Measurements from ENCODE around the gene NDE1.
"Not testable (repeated sequence)": the region's sequence is repeated elsewhere in the genome, so short reads cannot be mapped to it uniquely, and the experiment has no call there.

NDE1 gene

DNA sequence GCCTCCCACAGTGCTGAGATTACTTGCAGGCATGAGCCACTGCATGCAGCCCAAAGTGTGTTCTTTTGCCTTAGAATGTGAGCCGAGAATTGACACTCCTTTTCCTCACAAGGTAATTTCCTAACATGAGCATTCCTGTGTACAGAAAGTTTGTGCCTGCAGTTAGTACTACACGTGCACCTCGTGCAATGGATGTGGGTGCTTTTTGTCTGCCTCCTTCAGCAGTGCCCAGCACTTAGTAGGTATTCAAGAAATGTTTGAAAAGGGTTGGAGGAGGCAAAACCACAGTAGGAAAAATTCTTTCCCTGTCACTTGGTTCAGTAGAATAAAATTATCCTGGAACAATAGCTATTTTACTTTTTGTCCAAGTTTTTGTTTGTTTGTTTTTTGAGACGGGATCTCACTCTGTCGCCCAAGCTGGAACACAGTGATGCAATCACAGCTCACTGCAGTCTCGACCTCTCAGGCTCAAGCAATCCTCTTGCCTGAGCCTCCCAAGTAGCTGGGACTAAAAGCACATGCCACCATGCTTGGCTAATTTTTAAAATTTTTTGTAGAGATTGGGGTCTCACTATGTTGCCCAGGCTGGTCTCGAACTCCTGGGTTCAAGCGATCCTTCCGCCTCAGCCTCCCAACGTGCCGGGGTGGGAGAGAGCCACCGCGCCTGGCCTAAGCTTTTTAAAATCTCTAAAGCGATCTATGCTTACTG is 2.4 kb downstream of the NDE1 start:
- DNase-seq (ENCODE audit: low spot score) = no peak

- no peak for DNase-seq (ENCODE audit: low spot score)
Observed at GRCh38 chr16:15653227-15653626, 3.2 kb downstream of the NDE1 start.

DNA sequence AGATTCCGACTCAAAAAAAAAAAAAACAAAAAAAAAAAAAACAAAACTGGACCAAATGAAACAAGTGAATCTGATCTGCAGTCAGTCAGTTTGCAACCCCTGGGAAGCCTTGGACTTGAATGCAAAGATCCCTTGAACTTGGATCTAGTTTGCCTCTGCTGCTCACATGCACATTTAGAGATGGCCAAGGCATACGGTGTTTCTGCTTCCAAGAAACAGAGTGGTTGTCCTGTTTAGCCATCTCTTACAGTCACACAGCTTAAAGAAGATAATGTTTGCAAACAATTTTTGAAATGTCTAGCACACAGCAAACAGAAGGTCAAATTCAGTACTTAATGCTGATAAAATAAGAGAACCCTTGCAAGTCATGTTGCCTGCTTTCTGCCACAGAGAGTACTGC is 4.5 kb downstream of the NDE1 start:
- no peak for DNase-seq (ENCODE audit: low spot score)

DNA sequence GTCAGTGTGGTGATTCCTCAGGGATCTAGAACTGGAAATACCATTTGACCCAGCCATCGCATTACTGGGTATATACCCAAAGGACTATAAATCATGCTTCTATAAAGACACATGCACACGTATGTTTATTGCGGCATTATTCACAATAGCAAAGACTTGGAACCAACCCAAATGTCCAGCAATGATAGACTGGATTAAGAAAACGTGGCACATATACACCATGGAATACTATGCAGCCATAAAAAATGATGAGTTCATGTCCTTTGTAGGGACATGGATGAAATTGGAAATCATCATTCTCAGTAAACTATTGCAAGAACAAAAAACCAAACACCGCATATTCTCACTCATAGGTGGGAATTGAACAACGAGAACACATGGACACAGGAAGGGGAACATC is 5.5 kb downstream of the NDE1 start:
- DNase-seq (ENCODE audit: low spot score) = not testable (repeated sequence)

GRCh38 chr16:15658149-15658548 is 8.1 kb downstream of the NDE1 start:
- no peak for DNase-seq (ENCODE audit: low spot score)

- no peak for DNase-seq (ENCODE audit: low spot score)
Observed at GRCh38 chr16:15658556-15658955, 8.5 kb downstream of the NDE1 start.

DNA sequence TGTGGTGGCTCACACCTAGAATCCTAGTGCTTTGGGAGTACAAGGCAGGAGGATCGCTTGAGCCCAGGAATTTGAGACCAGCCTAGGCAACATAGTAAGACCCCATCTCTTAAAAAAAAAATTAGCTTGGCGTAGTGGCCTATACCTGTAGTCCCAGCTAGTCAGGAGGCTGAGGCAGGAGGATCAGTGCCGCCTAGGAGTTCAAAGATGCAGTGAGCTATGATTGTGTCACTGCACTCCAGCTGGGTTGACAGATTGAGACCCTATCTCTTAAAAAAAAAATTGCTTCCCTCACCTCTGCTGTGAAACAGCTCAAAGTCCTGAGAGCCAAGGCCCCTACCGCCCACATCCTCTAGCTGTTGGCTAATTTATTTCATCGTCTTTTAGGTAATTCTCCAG is 10.2 kb downstream of the NDE1 start:
- DNase-seq (ENCODE audit: low spot score) = no peak

DNA sequence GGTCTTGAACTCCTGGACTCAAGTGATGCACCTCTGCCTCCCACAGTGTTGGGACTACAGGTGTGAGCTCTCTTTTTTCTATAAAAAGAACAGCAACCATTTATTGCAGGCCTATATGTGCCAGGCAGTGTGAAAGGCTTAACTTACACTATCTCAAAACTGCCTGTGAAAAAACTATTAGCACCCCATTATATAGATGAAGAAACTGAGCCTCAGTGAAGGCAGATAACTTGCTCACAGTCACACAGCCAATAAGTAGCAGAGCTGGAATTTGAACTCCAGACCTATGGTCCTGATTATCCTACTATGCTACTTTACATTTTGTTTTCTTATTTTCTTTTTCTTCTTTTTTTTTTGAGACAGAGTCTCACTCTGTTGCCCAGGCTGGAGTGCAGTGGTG is 15.1 kb downstream of the NDE1 start:
- no peak for DNase-seq (ENCODE audit: low spot score)

DNA sequence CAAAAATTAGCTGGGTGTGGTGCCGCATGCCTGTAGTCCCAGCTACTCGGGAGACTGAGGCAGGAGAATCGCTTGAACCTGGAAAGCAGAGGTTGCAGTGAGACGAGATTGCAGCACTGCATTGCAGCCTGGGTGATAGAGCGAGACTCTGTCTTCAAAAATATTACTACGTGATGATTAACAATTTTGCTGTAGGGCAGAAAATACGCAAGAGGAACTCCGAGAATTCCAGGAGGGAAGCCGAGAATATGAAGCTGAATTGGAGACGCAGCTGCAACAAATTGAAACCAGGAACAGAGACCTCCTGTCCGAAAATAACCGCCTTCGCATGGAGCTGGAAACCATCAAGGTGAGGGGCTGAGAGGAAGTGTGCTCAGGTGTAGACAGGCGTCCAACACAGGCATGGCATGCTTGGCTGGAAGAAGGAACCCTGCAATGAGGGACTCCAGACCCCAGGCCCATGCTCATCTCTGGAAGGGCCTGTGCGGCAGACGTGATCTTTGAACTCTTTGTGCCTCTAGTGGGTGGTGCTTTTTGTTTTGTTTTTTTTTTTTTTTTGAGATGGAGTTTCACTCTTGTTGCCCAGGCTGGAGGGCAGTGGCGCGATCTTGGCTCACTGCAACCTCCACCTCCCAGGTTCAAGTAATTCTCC is 17.2 kb downstream of the NDE1 start:
- no peak for DNase-seq (ENCODE audit: low spot score)

- no peak for DNase-seq (ENCODE audit: low spot score)
Observed at GRCh38 chr16:15671530-15672117, 21.6 kb downstream of the NDE1 start.

DNA sequence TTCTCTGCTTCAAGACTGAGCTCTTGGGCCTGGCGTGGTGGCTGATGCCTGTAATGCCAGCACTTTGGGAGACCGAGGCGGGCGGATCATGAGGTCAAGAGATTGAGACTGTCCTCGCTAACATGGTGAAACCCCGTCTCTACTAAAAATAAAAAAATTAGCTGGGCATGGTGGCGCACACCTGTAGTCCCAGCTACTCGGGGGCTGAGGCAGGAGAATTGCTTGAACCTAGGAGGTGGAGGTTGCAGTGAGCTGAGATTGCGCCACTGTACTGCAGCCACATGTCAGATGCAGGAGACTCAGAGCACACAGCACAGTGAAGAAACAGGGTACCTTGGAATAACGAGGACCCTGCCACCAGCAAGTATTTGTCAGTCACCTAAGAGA is 22.1 kb downstream of the NDE1 start:
- not testable (repeated sequence) for DNase-seq (ENCODE audit: low spot score)

GRCh38 chr16:15672514-15673167 is 22.6 kb downstream of the NDE1 start:
- DNase-seq (ENCODE audit: low spot score) = no peak

- no peak for DNase-seq (ENCODE audit: low spot score)
Observed at GRCh38 chr16:15674571-15674970, 24.5 kb downstream of the NDE1 start.

DNA sequence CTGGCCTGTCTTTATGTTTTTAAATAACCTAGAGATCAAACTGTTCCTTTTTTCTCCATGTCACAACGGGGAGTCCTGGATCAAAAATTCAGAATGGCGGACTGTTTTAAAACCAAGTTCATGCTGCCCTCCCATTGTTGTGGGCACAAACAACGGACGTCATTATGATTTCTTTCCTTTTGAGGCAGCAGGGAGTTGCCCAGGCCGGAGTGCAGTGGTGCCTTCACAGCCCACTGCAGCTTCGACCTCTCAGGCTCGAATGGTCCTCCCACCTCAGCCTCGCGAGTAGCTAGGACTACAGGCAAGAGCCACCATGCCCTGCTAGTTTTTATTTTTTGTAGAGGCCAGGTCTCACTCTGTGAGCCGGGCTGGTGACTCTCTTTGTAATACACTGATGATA is 26.5 kb downstream of the NDE1 start:
- DNase-seq (ENCODE audit: low spot score) = no peak

GRCh38 chr16:15677447-15677846 is 27.4 kb downstream of the NDE1 start:
- DNase-seq (ENCODE audit: low spot score) = no peak

DNA sequence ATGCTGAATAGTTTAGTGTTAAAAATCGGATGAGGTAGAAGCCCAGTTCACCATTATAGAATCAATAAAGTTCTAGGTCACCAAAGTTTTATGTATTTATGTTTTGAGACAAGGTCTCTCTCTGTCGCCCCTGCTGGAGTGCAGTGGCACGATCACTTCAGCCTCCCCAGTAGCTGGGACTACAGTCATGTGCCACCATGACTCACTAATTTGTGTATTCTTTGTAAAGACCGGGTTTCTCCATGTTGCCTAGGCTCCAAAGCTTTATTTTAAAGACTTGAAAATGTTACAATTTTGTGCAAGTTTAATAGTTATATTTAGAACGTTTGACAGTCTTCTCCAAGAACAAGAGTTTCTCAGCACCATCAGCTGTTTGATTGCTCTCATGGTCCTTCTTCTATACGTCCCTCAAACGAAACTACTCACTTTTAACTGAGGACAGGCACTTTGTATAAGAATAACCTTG is 32.1 kb downstream of the NDE1 start:
- DNase-seq (ENCODE audit: low spot score) = peak; percentile 76

- no peak for DNase-seq (ENCODE audit: low spot score)
Observed at GRCh38 chr16:15686287-15686686, 36.2 kb downstream of the NDE1 start.

- no peak for DNase-seq (ENCODE audit: low spot score)
Observed at GRCh38 chr16:15689290-15689689, 39.2 kb downstream of the NDE1 start.

GRCh38 chr16:15690296-15690695 is 40.3 kb downstream of the NDE1 start:
- DNase-seq (ENCODE audit: low spot score) = no peak

DNA sequence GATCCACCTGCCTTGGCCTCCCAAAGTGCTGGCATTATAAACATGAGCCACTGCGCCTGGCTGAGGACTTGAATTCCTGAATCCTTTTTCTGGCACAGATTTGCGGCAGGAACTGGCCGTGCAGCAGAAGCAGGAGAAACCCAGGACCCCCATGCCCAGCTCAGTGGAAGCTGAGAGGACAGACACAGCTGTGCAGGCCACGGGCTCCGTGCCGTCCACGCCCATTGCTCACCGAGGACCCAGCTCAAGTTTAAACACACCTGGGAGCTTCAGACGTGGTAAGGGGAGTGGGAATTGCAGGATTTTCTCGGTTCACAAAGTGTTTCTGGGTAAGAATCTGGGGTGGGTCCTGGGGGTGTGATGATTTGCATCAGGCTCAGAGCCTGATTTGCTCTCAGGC is 41.0 kb downstream of the NDE1 start:
- no peak for DNase-seq (ENCODE audit: low spot score)

GRCh38 chr16:15692508-15692907 is 42.5 kb downstream of the NDE1 start:
- not testable (repeated sequence) for DNase-seq (ENCODE audit: low spot score)

DNA sequence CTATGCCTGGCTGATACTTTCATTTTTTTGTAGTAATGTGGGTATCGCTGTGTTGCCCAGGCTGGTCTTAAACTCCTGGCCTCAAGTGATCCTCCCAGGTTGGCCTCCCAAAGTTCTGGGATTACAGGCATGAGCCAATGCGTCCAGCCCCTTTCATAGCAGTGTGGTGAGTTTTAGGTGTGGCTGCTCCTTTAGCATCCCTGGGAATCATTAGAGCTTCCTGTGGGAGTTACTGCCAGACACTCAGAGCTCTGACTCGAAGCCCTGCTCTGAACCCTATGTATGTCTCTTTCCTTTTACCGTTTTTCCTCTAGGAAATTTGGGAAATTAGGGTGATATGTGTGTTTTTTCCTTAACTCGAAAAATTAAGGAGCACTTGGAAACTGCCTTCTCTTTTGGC is 44.5 kb downstream of the NDE1 start:
- no peak for DNase-seq (ENCODE audit: low spot score)

GRCh38 chr16:15699819-15700218 is 49.8 kb downstream of the NDE1 start:
- no peak for DNase-seq (ENCODE audit: low spot score)
